EL (cell line): Measurements from ENCODE around the gene TREH.
"Not testable (repeated sequence)": the region's sequence is repeated elsewhere in the genome, so short reads cannot be mapped to it uniquely, and the experiment has no call there.

ENCODE experiments used
- DNase-seq: peaks from one replicate; pipeline ENCODE4 v3.0.0-alpha.2; 2016

Gene TREH, protein sequence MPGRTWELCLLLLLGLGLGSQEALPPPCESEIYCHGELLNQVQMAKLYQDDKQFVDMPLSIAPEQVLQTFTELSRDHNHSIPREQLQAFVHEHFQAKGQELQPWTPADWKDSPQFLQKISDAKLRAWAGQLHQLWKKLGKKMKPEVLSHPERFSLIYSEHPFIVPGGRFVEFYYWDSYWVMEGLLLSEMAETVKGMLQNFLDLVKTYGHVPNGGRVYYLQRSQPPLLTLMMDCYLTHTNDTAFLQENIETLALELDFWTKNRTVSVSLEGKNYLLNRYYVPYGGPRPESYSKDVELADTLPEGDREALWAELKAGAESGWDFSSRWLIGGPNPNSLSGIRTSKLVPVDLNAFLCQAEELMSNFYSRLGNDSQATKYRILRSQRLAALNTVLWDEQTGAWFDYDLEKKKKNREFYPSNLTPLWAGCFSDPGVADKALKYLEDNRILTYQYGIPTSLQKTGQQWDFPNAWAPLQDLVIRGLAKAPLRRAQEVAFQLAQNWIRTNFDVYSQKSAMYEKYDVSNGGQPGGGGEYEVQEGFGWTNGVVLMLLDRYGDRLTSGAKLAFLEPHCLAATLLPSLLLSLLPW

DNA sequence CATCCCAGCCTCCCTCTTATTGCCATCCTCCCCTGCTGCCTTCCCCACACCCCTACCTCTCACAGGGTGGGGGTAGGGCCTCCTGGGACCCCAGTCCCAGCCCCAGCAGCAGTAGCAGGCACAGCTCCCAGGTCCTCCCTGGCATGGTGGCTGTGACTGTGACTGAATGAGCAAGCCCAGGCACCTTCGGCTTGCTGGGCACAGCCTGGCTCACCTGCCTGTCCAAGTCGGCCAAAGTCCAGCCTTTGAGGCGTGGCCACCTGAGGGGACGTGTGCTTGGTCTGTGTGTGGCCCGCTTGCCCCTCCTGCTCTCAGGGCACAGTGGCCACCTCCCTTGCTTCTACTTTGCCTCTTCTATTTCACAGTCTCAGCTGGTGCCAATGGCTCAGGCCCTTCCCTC, at the start of gene TREH:
Gene TREH, minus strand, starts transcription at position 168 of the 400 bp plus-strand sequence. Its CDS starts 23 bp downstream, at position 145.
- no peak for DNase-seq

DNA sequence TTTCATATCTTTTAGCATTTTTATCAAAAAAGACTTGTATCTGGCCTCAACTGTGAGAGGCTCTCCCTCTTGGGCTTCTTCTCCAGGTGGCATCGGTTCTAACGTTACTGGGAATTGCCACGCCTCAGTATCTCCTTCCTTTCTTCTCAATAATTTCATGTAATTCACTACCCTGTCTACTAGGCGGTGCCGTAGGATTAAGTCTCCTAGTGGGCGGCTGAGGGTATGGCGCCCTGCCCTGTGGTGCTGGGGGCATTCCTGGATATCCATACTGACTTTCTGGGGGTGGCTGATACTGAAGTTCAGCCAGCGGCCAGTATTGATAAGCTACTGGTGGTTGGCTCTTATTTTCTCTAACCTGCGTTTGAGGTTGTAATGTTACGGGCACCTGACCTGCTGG, 48.7 kb upstream of the TREH start:
- DNase-seq = not testable (repeated sequence)

DNA sequence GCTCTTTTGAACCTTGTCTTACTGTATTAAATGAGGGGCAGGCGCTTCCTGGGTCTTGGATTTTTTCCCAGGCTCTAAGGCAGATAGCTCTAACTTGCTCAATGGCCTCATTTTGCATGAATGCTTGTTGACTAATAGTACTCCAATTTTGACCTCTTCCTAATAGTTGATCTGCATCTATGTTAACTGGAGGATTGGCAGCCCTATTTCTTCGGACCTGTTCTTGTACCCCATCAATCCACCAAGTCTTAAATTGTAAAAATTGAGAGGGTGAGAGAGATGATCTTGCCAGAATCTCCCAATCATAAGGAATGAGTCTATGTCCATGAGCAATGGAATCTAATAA, 48.2 kb upstream of the TREH start:
- DNase-seq = not testable (repeated sequence)

DNA sequence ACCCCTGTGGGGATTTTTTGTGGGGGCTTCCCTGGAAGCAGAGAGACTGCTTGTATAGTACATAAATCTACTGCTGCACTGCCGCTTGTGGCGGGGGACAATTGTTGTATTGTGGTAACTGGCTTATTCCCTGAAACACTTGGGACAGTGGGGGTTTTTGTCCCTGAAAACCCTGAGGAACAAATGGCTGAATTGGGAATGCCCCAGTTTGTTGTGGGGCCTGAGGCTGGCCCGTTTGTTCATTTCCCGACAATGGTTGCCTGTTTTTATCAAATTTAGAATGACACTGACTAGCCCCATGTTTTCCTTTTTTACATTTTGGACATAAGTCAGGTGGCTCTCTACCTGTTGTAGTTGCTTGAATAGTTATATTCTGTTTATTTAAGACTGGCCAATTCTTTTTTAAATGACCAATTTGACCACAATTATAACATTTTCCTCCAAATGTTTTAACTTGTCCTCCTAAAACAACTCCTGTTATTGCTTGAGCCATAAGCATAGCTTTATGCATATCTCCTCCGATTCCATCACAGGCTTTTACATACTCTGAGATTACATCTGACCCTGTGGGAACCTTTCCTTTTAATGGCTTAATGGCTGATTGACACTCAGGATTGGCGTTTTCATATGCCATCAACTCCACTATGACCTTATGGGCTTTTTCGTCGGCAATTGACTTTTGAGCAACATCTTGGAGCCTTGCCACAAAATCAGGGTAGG, 47.7 kb upstream of the TREH start:
- not testable (repeated sequence) for DNase-seq

DNA sequence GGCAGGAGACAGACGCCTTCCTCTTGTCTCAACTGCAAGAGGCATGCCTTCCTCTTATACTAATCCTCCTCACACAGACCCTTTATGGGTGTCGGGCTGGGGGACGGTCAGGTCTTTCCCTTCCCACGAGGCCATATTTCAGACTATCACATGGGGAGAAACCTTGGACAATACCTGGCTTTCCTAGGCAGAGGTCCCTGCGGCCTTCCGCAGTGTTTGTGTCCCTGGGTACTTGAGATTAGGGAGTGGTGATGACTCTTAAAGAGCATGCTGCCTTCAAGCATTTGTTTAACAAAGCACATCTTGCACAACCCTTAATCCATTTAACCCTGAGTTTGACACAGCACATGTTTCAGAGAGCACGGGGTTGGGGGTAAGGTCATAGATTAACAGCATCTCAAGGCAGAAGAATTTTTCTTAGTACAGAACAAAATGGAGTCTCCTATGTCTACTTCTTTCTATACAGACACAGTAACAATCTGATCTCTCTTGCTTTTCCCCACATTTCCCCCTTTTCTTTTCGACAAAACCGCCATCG, 42.1 kb upstream of the TREH start:
- not testable (repeated sequence) for DNase-seq

DNA sequence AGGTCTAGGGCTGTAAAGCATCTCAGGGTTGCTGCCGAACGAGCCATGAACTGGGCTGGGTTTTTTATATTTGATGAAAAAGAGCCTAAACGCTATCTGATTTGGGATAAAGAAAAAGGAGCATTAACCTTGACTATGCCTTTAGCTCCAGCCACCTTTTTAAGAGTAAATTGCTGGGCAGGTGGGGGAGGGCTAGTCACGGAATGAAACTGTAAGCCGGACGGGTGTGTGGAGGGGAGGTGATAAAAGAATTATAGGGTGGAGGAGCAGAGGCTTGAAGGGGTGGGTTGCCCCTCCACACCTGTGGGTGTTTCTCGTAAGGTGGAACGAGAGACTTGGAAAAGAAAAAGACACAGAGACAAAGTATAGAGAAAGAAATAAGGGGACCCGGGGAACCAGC, 41.3 kb upstream of the TREH start:
- DNase-seq = not testable (repeated sequence)

DNA sequence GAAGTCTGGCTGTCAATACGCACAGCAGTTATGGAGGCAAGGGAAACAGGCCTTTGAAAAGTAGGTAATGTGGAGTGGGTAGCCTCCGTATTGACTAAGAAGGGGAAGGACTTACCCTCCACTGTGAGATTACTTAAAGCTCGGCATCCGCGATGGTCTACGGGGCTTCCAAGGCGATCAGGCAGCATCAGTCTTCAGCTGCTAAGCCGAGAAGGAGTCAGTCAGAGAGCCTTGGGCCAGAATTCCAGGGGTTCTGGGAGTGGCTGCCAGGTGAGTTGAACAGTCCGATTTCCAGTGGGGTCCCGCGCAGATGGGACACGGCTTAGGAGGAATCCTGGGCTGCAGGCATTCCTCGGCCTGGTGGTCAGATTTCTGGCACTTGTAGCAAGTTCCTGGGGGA, 40.6 kb upstream of the TREH start:
- DNase-seq = not testable (repeated sequence)

DNA sequence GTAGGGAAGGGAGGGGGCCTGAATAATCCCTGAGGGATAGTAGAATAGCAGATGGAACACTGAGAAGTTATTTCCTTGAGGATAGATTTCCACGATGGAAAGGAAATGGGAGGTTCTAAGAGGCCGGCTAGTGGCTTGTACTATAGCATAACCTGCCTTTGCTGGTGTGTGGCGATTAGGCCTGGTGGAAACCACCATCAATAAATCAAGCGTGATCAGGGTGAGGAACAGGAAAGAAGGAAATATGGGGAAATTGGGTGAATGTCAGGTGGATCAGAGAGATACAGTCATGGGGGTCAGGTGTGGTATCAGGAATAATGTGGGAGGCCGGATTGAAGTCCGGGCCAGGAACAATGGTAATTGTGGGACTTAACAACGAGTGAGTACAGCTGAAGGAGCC, 39.1 kb upstream of the TREH start:
- not testable (repeated sequence) for DNase-seq

DNA sequence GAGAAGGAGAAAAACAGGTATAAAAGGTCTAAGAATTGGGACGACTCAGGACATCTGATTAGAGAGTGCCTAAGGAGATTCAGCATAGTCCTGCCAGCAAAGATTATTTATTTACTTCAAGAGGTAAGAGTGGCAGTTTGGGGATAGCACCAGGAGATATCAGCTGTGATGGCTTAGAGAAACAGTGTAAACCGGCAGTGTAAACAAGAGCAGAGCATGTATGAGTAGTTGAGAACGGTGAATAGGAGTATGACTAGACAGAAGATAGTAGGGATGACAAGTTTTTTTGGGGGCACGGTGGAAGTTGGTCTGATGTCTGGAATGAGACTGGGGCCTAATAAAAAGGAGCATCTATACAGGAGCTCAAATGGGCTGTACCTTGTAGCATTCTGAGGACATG, 38.3 kb upstream of the TREH start:
- not testable (repeated sequence) for DNase-seq

DNA sequence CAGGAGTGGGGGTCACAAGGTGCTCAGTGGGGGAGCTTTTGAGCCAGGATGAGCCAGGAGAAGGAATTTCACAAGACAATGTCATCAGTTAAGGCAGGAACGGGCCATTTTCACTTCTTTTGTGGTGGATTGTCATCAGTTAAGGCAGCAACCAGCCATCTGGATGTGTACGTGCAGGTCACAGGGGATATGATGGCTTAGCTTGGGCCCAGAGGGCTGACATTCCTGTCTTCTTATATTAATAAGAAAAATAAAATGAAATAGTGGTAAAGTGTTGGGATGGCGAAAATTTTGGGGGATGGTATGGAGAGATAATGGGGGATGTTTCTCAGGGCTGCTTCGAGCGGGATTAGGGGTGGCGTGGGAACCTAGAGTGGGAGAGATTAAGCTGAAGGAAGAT, 37.8 kb upstream of the TREH start:
- DNase-seq = not testable (repeated sequence)

DNA sequence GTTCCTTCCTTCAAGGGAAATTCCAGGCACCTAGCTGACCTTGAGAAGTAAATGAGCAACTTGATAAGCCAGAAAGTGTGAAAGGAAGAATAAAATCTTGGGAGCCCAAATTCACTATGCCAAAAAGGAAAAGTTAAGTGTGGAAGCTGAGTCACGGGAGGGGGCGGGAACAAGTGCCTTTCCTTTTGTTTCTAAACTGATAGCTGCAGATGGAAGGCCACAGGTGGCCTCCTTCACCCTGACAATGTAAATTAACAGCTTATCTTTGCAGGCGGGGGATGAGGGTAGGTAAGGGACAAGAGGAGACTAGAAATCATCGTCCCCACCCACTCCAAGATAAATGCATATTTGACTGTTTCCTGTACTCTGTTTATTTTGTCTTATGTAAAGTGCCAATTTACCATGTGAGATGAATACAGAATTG, 36.4 kb upstream of the TREH start:
- no peak for DNase-seq

DNA sequence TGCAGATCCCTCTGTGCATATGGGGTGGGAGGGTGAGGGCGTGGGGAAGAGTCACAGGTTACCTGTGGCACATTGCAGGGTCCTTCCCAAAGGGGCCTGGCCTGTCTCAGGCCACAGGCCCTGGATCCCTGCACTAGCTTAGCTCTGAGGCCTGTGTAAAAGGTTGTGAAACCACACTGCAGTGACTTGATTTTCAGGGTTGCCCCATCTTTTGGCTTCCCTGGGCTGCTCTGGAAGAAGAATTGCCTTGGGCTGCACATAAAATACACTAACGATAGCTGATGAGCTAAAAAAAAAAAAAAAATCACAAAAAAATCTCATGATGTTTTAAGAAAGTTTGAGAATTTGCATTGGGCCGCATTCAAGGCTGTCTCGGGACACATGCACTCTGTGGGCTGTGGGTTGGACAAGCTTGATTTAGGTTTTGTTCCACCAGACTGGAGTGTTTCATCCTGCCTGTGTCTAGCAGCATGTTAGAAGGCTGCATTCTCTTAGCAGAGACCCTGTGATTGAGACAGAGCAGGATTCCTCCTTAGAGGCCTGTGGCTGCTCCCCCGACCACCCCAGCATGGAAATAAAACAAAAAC, 35.9 kb upstream of the TREH start:
- DNase-seq = no peak

DNA sequence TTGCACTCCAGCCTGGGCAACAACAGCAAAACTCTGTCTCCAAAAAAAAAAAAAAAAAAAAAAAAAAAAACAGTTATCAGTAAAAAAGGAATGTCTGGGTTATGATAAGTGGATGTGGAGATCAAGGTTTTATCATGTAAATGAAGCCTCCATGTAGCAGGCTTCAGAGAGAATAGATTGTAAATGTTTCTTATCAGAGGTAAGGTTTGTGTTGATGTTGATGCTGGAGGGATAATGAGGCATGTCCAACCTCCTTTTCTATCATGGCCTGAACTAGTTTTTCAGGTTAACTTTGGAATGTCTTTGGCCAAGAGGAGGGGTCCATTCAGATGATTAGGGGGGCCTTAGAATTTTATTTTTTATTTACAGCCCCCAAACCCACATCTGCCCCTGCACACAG, 35.4 kb upstream of the TREH start:
- DNase-seq = no peak

DNA sequence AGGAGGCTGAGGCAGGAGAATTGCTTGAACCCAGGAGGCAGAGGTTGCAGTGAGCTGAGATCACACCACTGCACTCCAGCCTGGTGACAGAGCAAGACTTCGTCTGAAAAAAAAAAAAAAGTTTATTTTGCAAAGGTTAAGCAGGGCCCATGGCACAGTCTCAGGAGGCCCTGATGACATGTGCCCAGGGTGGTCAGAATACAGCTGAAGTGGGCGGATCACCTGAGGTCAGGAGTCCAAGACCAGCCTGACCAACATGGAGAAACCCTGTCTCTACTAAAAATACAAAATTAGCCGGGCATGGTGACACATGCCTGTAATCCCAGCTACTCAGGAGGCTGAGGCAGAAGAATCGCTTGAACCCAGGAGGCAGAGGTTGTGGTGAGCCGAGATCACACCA, 35.0 kb upstream of the TREH start:
- DNase-seq = not testable (repeated sequence)

DNA sequence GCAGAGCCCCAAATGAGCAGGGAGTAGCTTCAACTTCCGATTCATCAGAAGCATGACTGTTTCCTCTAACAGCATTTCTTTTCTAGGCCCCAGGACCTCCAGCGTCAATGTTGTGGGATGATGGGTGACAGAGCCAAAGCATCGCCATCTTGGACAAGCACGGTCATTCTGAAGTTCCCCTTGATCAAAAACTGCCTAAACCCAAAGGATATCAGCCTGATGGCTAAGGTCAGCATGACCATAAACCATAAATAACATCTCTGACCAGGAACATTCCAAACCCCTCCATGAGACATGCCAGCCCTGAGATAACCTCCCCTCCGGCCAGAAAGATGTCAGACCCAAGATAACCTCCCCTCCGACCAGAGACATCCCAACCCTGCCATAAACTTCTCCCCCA, 28.8 kb upstream of the TREH start:
- DNase-seq = no peak

DNA sequence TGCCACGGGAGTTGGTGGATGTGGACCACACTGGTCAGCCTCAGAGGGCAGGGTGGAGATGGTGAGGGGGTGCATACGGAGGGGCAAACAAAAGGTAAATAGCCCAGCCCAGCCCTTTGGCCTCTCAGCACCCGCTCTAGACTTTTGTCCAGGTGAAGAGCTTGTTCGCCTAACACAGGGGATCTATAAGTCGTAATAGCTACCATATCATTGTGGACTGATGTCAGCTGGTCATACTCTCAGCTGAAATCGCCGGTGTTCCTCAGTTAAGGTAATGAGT, 27.0 kb upstream of the TREH start:
- no peak for DNase-seq

DNA sequence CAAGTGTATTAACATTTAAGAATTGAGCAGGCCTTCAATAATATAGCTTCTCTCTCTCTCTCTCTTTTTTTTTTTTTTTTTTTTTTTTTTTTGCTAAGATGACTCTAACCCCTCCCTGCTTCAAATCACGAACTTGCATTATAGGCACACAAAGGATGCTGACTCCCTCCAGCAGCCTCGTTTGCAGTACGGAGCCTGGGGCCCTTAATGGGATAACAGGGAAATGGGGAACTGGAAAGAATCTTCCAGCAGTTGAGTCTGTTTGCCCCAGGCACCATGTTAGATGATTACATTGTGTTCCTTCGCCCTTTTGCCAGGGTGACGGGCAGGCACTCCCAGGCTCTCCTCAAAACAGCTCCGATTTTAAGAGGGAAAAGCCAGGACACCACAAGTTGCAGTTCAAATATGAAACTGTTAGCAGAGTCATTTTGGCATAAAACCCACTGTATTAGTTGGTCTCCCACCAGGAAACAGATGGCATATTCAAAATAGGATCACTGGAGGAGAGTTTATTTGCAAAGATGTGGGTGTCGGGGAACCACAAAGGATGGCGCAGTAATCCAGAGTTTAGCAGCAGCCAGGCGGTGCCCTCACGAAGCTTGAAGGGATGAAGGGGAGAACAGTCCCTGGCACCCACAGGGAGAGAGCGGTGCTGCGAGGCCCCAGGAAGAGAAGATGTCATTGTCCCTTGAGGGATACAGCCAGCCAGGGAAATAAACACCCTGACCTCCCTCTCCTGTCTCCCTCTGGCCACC, 26.5 kb upstream of the TREH start:
- no peak for DNase-seq

DNA sequence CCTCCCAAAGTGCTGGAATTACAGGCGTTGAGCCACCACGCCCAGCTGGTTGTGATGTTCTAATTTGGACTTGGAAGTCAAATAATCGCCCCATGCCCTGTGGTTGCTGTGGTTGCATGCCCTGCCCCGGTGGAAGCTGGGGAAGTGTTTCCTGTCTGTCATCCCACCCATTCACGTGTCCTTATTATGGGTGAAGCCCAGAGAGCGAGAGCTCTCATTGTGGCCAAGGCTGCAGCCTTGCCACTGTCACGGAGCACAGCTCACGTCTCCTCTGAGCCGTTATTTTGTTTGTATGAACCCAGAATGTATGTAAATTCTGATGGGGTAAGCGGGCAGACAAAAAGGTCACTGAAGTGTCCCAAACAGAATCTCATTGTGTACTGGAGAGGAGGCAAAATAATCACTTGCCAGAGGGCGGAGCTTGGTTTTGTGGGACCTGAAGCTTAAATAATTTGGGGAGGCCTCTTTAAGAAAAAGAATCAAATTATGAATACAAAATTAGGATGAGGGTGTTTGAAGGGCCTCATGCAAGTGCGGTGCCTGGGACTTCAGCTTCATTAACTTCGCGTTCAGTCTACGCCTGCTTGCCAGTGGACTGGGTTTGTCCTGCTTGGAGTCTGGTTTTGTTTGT, 25.8 kb upstream of the TREH start:
- no peak for DNase-seq

DNA sequence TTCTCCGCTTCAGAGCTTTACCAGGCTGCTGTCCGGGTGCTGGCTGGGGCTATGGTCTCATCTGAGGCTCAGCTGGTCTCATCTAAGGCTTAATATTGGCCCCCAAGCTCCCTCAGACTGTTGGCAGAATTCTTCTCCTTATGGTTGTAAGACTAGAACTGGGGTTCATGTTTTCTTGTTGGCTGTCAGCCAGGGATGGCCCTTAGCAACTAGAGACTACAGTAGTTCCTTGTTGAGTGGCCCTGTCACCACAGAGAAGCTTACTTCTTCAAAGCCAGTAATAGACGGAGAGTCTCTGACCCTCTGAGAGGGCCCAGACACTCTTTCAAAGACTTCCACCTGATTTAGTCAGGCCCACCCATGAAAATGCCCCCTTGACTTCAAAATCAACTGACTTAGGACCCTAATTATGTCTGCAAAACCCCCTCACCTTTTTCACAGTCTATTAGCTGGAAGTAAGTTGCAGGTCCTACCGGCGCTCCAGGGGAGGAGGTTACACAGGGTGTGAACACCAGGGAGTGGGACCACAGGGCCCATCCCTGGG, 24.2 kb upstream of the TREH start:
- DNase-seq = no peak

DNA sequence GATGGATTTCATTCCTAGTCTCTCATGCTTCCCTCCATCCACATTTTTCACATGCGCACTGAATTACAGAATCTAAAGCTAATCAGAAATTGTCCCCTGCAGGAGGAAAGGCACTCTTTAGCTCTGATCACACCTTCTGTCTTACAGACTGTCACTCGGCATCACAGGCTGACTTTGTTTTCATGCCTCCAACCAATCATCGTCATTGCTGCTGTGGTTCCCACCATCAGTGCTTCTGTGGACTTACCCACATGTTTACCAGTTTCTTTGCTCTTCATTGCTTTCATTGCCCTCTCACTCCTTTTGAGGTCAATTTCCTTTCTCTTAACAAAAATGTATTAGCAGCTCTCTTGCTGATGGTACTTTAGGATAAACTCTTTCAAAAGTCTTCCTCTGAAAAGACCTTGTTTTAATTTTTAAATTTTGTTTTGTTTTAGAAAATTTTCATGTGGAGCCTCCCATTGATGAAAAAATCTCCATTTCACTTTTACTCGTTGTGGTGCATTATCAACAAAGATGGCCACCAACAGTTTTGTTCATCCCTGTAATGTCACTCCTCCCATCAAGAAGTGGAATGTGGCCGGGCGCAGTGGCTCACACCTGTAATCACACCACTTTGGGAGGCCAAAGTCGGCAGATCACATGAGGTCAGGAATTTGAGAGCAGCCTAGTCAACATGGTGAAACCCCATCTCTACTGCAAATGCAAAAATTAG, 20.2 kb upstream of the TREH start:
- DNase-seq = no peak

DNA sequence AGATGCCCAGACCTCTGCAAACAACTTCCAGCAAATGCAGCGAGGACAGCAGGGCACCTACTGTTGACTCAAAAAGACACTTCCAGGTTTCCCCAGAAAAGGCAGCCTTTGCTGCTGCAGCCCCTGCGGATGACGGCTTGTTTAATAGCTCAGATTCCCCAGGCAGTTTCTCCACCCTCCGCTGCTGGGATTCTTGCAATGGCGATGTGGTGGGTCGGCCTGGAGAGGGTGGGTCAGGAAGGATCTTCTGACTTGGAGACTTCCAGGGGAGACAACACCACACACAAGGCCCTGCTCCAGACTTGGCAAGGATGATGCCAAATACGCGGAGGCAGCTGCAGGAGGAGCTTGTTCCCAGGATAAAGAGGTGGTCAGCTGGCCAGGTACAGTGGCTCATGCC, 17.9 kb upstream of the TREH start:
- no peak for DNase-seq
